ENCODE data around the gene AP4M1.

- TF ChIP-seq CTCF (IDR thresholded peaks at IDR 0.05; ENCODE audit: poor library complexity) (no peak), EZH2 (IDR thresholded peaks at IDR 0.05; ENCODE audit: borderline replicate concordance) (no peak), EZH2phosphoT487 (IDR thresholded peaks at IDR 0.05; ENCODE audit: low read depth, severe bottlenecking, unreplicated experiment) (no peak)
Observed at GRCh38 chr7:100122568-100122967, 21.1 kb downstream of the AP4M1 start.
